ENCODE measurements around the gene CATSPER3.

The CATSPER3 gene

DNA sequence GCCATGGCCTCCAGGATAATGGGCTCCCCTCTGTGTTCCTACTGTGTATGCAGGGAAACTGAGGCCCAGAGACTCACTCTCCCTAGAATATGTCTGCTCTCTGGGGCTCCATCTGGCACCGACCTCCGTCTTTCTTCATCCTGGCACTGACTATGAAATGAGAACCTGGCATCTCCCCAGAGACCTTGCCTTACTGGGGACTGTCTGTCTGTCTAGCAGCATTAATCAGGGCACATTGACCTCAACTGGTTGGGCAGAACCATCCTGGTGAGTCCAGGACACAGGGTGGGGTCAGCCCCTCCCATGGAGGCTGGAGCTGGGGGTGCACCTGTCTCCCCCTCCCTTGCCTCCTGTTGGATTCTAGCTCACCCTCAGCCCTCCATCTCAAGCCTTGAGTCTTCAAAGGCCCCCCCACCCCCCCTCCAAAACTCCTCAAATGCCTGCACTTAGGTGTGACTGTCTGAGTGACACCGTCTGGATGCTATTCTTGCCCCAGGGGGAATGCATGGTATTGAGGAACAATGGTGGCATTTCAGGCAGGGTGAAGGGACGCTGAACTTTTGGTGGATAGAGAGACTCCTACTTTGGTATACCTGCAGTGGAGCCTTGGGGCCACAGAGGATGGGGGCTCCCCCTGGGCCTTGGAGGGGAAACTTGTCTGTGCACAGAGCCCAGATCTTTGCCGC is 79.1 kb downstream of the CATSPER3 start:
- no peak for DNase-seq

- DNase-seq: no peak
Measured at GRCh38 chr5:135047347-135047695, 79.6 kb downstream of the CATSPER3 start.

DNA sequence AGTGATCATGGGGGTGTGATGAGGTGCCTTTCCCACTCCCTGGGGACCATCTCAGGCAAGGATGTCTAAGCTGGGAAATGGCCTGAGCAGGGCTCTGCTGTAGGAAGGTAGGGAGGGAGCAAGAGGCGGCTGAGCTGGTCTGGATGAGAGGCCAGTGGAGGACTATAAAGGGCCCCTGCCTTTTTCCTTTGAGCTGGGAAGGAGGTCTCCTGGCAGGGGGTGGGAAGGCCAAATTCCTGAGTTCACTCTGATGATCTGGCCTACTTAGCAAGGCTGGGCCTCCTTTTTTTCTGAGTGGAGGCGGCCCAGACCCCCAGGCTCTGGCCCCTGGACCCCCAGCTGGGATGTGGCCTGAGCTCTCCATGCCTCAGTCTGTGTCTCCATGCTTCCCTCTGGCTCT is 80.6 kb downstream of the CATSPER3 start:
- no peak for DNase-seq

GRCh38 chr5:135048930-135049329 is 81.2 kb downstream of the CATSPER3 start:
- no peak for DNase-seq

- DNase-seq: no peak
Measured at GRCh38 chr5:135050244-135050767, 82.6 kb downstream of the CATSPER3 start.

DNA sequence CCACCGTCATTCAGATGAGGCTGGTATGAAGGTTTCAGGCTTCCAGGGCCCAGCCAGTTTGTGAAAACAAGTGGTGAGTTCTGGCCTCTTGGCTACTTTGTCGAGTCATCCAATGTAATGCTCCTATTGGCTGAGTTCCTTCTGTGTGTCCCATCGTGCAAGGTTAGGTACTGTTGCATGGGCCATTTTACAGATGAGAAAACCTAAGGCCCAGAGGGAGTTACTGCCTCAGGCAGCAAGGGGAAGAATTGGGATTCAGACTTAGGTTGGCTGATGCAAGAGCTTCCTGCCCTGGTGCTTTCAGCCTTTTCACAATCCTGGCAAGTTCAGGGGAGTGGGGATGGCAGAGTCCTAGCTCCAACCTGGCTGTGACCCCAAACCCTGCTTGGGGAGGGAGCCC is 83.7 kb downstream of the CATSPER3 start:
- no peak for DNase-seq

DNA sequence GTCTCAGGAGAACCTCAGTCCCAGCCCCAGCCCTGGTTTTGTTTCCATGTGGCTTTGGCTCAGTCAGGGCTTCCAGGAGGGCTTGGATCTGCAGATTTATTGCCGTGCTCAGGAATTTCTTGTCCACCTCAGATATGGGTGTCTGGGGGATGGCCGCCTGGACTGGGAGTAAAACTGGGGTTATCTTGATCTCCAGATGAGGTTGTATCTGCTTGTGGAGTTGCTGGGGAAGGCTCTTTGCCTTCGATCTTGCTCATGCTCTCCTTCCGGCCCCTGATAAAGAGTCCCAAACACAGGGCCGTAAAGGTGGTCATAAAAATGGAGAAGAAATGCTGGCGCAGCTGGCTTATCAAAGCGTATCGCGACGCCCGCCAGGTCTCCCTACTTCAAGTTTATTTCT is 84.2 kb downstream of the CATSPER3 start:
- no peak for DNase-seq

- no peak for DNase-seq
Measured at GRCh38 chr5:135052511-135053145, 84.9 kb downstream of the CATSPER3 start.

GRCh38 chr5:135053278-135053677 is 85.6 kb downstream of the CATSPER3 start:
- no peak for DNase-seq

DNA sequence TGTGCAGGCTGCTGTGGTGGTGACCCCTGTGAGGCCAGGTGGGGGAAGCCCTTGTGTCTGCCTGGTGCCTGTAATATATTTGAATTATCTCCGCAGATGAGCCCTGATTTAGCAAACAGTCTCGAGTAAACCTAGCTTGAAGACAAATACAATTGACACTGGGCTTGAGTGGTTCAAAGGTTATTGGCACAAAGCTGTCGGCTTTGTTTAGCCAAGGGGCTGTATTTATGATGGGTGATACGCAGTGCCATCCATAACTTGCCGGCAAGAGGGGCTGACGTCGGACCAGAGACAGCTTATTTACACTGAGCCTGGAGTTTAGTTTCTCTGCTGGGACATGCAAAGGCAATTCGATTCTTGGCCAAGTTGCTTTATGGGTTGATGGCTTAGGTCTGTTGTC is 86.3 kb downstream of the CATSPER3 start:
- no peak for DNase-seq

- no peak for DNase-seq
Measured at GRCh38 chr5:135054546-135054945, 86.8 kb downstream of the CATSPER3 start.

GRCh38 chr5:135055396-135055795 is 87.7 kb downstream of the CATSPER3 start:
- no peak for DNase-seq

- no peak for DNase-seq
Measured at GRCh38 chr5:135056316-135057030, 88.8 kb downstream of the CATSPER3 start.

DNA sequence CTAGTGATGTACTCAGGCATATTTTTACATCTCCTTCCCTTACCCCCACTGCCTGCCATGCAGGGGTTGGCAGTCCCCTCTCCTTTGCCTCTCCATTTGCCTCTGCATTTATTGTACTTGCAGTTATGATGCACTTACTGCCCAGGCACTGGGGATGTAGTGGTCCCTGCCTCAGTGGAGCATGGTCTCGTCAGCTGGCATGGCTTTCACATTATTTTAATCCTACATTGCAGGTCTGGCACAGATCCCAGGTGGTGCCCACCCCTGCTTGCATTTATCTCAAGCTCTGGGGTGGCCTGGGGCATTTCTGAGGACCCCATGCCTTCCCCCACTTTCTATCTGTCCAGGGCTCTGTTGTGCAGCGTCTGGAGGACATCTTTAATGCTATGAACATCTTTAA is 89.5 kb downstream of the CATSPER3 start:
- no peak for DNase-seq

DNA sequence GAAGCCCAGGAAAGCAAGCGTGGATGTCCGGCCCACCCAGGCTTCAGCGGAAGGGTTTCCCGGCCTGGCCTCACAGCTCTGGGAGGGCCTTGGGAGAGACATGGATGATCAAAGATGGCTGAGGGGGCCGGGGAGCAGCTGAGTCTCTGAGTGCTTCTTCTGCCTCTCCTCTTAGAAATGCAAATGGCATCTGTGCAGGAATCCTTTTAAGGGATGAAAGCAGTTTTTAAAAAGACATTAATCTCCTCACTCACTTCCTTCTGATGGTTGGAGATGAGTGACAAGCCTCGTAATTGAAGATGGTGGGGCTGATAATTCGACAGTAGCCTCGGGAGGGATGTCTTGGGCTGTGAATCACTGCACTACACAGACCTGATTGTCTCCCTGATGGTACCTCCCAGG is 90.6 kb downstream of the CATSPER3 start:
- no peak for DNase-seq

GRCh38 chr5:135059000-135059923 is 91.6 kb downstream of the CATSPER3 start:
- no peak for DNase-seq

DNA sequence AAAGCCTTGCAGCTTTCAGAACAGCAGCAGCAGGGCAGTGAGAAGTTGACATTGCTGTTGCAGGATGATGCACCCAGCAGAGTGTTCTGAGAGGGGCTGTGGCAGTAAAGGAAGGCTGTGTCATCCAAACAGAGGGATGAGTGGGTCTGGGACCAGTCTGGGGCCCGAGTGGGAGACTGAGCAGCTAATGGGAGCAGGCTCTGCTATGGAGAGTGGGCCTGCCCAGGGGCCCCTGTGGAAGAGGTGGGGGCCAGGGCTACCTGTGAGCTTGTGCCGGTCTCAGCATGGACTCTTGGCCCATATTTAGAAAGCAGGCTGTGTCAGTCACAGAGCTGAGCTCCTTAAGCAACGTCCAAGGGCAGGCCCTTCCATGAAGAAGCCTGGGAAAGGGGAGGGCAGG is 92.3 kb downstream of the CATSPER3 start:
- no peak for DNase-seq

DNA sequence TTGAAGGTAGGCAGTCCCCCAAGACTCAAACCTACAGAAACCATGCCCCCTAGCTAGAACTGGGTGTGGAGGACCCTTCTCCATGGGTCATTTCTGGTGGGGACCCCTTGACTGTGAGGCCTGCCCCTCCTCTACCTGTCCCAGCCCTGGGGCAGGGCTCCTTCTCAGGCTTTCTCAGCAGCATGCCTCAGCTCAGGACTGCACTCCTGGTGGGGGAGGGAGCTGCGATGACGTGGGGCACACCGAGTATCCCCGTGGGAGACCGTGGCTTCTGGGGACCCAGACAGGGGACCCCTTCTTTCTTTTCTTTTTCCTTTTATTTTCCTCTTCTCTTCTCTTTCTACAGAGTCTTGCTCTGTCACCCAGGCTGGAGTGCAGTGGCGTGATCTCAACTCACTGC is 93.3 kb downstream of the CATSPER3 start:
- DNase-seq: no peak
